HG02610 (cell line): Measurements from ENCODE around the gene NUPR2.
"Not testable (repeated sequence)": the region's sequence is repeated elsewhere in the genome, so short reads cannot be mapped to it uniquely, and the experiment has no call there.

Experiments used
- ATAC-seq: cut with Tn5 transposase; IDR thresholded peaks from one replicate; pipeline ENCODE4 v1.9.1; 2021; ENCODE audit warnings: mild to moderate bottlenecking, moderate library complexity; ENCODE audit not compliant: unreplicated experiment

Gene NUPR2, protein sequence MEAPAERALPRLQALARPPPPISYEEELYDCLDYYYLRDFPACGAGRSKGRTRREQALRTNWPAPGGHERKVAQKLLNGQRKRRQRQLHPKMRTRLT

DNA sequence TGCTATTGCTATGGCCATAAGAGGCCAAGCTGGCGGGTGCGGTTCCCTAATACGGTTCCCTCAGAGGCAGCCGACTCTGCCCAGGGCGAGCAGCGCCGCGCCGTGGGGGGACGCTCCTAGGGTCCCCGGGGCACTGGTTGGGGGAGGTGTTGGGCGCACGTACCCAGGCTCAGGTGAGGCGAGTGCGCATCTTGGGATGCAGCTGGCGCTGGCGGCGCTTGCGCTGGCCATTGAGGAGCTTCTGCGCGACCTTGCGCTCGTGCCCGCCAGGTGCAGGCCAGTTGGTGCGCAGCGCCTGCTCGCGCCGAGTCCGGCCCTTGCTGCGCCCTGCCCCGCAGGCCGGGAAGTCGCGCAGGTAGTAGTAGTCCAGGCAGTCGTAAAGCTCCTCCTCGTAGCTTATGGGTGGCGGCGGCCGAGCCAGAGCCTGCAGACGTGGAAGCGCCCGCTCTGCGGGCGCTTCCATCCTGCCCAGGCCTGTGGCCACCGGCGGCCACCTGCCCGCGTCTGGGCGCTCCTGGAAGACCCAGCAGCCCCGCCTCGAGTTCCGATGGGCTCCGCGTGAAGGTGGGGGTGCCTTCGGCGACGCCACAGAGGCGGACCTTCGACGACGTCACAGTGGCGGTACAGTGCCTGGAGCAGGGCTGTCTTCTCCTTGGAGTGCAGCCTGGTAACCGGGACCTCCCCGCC lies at the start of gene NUPR2:
TSS of gene NUPR2 (minus strand) at position 566 of the 687 bp plus-strand sequence. CDS start at position 463, 103 bp downstream.
- no peak for ATAC-seq

DNA sequence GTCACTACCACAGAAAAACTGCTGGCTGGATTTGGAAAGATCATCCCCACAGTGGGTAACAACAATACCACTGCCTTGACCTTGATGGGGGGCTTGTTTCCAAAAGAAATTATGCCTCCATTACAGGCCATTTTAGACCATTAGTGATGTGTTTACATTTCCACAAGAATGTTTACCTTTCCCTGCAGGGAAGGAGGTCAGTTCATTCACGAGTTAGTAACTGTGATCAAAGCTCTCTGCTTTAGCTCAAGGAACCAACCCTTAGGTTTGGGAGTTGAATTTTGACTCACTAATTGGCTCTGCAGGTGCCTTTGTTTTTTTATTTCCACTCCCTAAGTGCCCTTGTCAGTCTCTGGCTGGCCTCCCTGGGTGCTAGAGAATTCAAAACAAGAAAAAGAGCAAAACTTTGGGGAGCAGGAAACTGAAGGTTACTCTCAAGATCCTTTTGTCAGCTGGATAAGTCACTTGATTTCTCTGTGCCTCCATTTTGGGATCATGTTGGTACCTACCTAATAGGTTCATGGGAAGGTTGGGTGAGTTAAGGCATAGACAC lies 41.1 kb upstream of the NUPR2 start:
- no peak for ATAC-seq

DNA sequence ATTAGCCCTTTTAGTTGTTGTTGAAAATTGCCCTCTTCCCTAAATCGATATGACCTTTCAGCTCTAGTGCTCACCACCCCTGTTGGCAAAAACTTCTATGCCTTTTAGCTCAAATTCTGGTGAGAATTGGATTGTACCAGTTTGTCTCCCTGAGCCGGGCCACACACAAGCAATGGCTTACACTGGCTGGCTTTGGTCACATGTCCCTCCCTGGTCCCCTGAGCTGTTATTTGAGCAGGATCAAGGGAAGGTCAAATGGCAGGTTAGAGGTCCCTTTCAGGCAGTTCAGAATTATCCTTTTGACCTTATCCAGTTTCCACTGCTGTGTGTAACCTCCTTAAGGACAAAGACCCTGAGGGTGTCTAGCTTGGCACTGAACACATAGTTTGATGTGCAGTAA lies 14.8 kb upstream of the NUPR2 start:
- ATAC-seq, result not testable (repeated sequence)

DNA sequence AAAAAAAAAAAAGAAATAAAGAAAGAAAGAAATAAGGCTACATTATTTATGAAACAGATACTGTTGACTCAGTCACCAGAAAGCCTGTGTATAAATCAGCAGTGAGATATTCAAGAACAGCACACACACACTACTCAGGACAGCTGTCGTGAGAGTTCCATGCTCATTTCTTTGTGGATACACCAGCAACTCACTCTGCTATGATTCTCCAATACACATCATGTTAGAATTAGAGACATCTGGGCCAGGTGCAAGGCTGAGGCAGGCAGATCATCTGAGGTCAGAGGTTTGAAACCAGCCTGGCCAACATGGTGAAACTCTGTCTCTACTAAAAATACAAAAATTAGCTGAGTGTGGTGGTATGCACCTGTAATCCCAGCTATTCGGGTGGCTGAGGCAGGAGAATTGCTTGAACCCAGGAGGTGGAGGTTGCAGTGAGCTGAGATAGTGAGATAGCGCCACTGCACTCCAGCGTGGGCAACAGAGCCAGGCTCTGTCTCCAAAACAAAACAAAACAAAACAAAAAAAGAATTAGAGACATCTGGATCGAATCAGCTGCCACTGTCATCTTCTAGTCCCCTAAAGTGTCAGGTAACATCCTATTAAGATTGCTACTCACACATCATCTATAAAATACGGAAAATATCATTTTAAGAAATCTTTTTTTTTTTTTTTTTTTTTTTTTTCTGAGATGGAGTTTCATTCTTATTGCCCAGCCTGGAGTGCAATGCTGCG lies 11.2 kb upstream of the NUPR2 start:
- ATAC-seq, result no peak

DNA sequence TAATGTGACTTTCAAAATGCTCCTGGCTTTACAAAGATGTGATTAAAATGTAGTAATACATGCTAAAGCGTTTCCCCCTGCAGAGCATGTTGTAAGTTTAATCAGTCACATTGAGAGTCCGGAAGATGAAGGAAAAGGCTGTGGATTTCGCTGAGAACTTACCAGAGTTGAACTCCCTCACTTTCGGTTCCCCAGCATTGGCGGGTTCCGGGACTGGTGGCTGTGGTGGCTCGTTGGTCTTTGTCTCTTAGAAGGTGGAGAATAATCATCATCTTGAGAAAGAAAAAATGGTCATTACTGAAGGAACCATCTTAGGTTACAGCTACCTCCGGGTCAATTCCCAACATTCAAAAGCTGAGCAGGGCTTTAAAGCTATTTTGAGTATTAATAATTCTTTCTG lies 9.6 kb upstream of the NUPR2 start:
- ATAC-seq, result no peak

DNA sequence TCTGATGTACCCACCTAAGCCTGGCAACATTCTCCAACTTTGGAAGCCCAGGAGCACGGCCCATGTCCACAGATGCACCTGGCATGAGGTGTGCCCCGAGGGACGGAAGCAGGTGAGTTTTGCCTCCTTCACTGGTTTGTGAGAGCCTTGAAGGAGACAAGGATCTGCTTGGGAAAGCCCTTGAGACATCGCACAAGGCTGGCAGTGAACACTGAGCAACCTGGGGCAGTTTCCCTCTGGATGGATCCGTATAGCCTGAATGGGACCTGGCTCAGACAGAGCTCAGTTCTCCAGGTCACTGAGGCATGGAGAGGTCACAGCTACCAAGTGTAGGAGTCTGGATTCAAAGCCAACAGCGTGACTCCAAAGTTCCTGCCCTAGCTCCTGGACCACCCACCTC lies 8.8 kb upstream of the NUPR2 start:
- ATAC-seq, result no peak

DNA sequence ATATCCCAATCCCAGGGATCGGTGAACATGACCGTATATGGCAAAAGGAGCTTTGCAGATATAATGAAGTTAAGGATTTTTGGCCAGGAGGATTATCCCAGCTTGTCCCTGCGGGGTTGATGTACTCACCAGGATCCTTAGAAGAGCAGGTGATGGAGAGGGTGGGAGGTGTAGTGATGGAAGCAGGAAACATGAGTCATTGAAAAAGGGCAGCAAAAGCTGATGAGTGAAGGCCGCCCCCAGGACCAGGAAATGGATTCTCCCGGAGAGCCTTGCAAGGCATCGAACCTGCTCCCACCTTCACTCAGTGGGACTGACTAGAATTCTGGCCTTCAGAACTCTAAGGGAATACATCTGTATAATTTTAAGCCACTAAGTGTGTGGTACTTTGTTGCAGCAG lies 5.2 kb upstream of the NUPR2 start:
- no peak for ATAC-seq

DNA sequence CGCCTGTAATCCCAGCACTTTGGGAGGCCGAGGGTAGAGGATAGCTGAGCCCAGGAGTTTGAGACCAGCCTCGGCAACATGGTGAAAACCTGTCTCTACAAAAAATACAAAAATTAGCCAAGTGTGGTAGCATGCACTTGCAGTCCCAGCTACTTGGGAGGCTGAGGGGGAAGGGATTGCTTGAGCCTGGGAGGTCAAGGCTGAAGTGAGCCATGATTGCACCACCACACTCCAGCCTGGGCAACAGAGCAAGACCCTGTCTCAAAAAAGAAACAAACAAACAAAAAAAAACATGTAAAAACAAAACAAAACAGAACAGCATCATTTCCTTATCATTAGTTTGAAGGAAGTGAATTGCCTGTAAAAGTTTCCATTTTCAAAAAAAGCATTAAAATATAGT lies 4.0 kb downstream of the NUPR2 start:
- not testable (repeated sequence) for ATAC-seq

DNA sequence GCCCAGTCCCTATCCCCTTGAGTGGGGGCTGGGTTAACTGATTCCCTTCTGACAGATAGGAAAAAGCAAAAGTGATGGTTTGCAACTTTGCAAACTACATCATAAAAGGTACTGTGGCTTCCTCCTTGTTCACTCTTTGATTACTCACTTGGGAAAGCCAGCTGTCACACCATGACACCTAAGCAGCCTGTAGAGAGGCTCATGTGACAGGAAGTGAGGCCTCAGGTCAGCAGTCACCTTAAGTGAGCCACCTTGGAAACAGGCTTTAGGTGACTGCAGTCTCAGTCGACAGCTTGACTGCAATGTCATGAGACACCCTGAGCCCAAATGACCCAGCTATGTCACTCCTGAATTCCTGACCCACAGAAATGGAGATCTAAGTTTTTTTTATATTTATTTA lies 5.6 kb downstream of the NUPR2 start:
- ATAC-seq, result no peak

DNA sequence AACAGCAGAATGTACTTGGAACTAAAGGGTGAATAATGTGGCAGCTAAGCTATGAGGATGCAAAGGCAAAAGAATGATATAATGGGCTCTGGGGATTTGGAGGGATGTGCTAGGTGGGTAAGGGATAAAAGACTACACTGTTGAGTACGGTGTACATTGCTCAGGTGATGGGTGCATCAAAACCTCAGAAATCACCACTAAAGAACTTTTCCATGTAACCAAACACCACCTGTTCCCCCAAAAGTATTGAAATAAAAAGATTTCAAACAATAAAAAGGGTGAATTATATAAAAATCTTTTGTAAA lies 8.3 kb downstream of the NUPR2 start:
- no peak for ATAC-seq

DNA sequence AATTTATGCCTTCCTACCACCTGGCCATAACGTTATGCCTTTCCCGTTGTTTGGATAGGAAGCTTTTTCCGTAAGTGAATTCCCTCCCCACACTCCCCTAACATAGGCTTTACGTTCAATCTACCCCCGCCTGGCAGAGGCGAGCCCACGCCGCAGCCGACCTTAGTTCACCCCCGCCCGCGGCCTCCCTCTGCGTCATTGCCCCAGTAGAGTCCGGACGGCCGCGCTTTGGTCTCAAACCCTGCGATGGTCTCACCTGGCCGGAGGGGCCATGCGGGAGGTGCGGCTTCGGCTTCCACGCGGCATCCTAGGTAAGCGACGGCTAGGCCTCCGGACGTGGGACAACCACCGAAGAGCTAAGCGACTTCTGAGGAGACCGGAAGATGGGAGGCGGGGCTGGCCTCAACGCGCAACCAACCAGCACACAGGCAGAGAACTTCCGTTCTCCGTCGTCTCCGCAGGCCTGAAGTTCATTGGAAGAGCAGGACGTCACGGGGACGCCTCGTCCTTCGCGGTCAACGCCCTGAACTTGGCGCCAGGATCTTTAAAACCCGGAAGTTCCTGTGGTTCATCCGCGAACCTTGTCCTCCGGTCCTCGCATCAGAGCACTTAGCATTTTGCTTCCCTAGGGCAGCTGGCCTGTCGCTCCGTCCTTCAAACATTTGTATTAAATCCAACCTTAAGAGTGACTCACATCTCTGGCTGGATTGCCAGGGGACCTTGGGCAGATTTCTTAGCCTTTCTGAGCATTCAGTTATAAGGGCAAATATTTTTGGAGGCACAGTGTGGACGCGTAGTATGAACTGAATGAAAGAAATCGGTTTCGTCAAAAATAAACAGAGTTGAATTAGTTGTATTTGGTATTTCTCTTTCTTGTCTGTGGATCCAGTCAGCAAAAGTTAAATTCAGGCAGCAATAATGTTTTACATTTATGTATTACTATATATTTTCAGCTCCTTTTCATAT lies 9.8 kb downstream of the NUPR2 start, which contains the start of gene CHCHD2:
TSS of gene CHCHD2 (minus strand) at position 369 of the 966 bp plus-strand sequence. CDS start at position 306, 63 bp downstream.
- peak; percentile 99 for ATAC-seq

DNA sequence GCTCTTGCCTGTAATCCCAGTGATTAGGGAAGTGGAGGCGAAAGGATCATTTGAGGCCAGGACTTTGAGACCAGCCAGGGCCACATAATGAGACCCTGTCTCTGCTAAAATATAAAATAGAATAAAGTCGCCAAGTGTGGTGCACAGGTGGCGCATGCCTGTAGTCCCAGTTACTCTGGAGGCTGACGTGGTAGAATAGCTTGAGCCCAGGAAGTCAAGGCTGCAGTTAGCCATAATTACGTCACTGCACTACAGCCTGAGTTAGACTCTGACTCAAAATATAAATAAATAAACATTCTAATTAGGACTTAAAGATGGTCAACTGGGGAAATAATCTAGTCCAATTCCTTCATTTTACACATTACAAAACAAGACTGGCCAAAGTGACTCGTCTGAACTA lies 10.7 kb downstream of the NUPR2 start:
- peak; percentile 17 for ATAC-seq

DNA sequence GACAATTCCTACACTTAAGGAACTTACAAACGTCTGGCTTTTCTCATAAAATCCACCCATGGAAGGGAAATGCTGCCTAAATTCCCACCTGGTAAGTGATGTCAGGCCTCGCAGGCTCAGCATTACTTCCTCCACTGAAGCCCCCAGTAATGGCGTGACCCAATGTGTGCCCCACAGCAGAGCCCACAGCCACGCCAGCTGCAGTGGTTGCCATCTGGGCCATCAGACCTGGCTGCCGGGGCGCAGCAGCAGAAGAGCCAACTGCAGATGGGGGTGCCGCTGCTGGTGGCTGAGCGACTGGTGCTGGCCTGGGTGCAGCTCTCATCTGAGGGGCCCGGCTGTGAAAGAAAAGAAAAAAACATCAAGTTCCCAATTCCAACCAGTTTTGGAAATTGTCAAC lies 12.1 kb downstream of the NUPR2 start:
- ATAC-seq, result not testable (repeated sequence)

DNA sequence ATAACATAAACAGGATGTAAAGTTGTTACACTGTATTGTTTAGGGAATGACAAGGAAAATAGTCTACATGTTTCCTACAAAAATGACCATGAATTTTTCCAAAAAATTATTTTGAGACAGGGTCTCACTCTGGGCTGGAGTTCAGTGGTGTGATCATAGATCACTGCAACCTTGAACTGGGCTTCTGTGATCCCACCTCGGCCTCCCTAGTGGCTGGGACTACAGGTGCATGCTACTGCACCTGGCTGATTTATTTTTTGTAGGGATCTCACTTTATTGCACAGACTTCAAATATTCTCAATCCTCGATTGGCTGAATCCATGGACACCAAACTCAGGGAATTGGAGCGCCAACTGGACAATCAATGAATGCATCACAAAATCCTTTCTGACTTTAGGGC lies 16.6 kb downstream of the NUPR2 start:
- ATAC-seq, result no peak

DNA sequence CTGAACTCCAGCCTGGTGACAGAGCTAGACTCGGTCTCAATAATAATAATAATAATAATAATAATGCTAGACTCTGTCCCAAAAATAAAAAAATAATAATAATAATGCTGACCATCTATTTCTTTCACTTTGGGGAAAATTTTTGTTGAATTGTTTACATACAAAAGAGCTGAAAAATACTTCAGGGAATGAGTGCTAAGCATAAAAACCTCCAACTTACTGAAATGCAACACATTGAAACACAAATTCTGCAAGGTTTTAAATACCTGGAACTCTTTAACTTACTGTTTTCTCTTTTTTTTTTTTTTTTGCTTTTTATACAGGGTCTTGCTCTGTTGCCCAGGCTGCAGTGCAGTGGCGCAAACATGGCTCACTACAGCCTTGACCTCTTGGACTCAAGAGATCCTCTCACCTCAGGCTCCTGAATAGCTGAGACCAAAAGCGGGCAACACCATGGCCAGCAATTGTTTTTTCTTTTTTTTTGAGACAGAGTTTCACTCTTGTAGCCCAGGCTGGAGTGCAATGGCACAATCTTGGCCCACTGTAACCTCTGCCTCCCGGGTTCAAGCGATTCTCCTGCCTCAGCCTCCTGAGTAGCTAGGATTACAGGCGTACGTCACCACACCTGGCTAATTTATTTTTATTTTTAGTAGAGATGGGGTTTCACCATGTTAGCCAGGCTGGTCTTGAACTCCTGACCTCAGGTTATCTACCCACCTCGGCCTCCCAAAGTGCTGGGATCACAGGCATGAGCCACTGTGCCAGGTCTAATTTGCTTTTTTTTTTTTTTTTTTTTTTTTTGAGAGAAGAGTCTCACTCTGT lies 17.8 kb downstream of the NUPR2 start:
- not testable (repeated sequence) for ATAC-seq

DNA sequence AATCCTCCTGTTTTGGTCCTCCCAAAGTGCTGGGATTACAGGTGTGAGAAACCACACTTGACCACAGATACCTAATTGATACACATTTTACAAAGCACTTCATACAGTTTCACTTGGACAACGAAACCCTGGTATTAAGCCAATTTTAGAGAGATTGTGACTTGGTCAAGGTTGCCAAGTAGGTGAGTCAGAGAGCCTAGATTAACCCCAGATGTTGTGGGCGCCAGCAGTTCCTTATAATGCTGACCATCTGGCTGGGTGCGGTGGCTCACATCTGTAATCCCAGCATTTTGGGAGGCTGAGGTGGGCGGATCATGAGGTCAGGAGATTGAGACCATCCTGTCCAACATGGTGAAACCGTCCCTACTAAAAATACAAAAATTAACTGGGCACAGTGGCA lies 18.5 kb downstream of the NUPR2 start:
- no peak for ATAC-seq

DNA sequence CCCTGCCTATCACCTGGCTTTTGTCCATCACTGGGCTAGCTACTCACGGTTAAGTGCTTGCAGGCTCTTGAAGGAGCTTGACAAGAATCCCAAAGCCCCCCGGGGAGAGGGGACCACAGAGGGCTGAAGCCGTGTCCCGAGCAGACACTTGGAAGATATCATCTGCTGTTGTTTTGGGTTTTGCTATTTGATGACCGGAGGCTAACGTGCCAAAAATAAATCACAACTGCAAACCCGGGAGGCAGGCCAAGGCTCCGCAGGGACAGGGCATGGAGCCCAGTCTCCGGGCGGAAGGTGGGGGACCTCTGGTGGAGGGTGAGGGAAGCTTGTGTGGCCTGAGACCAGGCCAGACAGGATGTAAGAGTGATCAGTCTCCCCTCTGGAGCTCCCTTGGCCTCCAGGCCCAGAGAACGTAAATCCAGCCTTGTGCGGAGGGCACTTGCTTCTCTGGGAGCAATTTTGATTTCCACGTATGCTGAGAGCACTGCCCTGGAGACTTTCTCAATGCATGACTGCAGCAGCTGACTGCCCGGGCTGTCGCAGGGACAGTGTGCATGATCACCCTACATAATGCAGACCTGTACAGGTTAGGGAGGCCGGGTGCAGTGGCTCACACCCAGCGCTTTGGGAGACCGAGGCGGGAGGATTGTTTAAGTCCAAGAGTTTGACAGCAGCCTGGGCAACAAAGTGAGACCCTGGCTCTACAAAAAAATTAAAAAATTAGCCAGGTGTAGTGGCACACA lies 23.3 kb downstream of the NUPR2 start, which contains the start of gene PHKG1:
TSS of gene PHKG1 (minus strand) at position 164 of the 743 bp plus-strand sequence. CDS start 4,011 bp downstream, outside the sequence.
- no peak for ATAC-seq

DNA sequence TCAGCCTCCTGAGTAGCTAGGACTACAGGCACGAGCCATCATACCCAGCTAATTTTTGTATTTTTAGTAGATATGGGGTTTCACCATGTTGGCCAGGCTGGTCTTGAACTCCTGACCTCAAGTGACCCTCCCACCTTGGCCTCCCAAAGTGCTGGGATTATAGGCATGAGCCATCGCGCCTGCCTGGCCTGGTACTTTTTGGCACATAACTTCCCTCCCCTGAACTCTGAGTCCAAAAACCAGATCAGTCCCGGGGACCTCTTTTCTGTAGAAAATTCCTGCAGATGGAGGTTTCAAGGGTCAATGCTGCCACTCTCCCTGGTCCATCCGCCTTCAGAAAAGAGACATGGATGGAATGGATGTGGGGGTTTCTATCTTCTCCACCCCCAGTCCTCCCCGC lies 23.8 kb downstream of the NUPR2 start:
- not testable (repeated sequence) for ATAC-seq

DNA sequence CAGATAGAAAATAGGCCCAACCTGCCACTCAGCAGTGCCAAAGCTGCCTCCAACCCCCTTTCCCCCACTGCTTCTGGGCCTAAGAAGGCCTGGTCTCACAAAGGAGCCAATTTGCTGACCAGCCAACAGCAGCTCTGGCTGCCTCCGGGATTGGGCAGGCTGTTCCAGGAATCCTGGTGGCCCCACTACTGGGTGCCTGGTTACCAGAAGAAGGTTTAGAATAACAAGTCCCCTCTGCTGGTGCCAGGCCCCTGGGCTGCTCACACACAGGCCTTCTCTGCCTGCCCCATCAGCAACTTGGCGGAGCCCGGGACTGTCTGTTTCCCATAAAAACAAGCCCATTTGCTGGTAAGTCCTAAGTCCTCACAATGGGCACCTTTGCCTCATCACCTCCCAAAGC lies 24.6 kb downstream of the NUPR2 start:
- no peak for ATAC-seq
